C4-2B (cell line): ENCODE results near the gene SLC6A8.

Experiments used
- ZFX ChIP-seq: fragments of 450-650 bp; IDR thresholded peaks from 2 replicates; pipeline ENCODE4 v1.6.1; 2017
- TF ChIP-seq, protein P1 (sequence below): fragments of 450-650 bp; conservative IDR thresholded peaks from 2 replicates; pipeline ENCODE4 v1.5.1; 2017; ENCODE audit warnings: mild to moderate bottlenecking

DNA sequence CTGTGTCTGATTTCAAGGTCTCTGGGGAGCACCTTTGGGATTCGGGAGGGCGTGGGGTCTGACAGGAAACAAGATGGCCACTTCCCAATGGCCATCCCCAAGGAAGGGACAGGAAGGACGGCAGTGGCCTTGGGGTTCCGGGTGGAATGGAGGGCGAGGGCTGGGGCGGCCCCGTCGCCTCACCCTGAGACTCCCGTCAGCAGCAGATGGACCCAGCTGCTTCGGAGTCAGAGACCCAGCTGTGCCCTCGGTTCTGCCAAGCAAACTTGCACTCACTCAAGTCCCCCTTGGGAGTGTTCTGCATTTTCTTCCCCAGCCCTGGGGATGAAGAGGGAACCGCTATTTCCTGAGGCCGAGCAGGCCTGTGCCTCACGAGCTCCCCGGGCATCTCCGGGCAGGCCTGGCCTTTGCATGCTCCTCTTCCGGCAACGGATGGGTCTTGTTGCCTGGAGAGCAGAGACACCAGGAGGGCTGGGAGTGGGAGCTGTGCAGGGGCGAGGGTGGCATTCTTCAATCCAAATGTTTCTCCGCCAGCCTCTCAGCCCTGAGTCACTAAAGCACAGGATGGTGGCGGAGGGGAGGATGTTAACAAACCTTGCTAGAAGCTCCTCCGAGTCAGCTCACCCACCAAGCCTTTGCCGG lies 47.6 kb upstream of the SLC6A8 start:
- TF ChIP-seq, protein P1, sequence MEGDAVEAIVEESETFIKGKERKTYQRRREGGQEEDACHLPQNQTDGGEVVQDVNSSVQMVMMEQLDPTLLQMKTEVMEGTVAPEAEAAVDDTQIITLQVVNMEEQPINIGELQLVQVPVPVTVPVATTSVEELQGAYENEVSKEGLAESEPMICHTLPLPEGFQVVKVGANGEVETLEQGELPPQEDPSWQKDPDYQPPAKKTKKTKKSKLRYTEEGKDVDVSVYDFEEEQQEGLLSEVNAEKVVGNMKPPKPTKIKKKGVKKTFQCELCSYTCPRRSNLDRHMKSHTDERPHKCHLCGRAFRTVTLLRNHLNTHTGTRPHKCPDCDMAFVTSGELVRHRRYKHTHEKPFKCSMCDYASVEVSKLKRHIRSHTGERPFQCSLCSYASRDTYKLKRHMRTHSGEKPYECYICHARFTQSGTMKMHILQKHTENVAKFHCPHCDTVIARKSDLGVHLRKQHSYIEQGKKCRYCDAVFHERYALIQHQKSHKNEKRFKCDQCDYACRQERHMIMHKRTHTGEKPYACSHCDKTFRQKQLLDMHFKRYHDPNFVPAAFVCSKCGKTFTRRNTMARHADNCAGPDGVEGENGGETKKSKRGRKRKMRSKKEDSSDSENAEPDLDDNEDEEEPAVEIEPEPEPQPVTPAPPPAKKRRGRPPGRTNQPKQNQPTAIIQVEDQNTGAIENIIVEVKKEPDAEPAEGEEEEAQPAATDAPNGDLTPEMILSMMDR, result no peak
- no peak for TF ChIP-seq ZFX
